GM18526 (cell line): ENCODE measurements around the gene HIVEP3.

ENCODE experiments used
- POLR2A ChIP-seq: IDR thresholded peaks from 3 replicates; pipeline ENCODE4 v1.6.1; 2011; ENCODE audit not compliant: insufficient read length; ENCODE audit errors: extremely low read depth

Gene HIVEP3

GRCh38 chr1:41519667-41520066 lies 399.1 kb downstream of the HIVEP3 start:
- no peak for TF ChIP-seq POLR2A

GRCh38 chr1:41518471-41518870 lies 400.3 kb downstream of the HIVEP3 start:
- no peak for TF ChIP-seq POLR2A

GRCh38 chr1:41517062-41517438 lies 401.7 kb downstream of the HIVEP3 start:
- TF ChIP-seq POLR2A, result no peak

- TF ChIP-seq POLR2A, result no peak
These were observed 402.3 kb downstream of the HIVEP3 start for GRCh38 chr1:41516168-41517061.

- no peak for TF ChIP-seq POLR2A
These were observed 402.9 kb downstream of the HIVEP3 start for GRCh38 chr1:41515778-41516167.

- TF ChIP-seq POLR2A, result no peak
These were observed 403.5 kb downstream of the HIVEP3 start for GRCh38 chr1:41515131-41515678.

- no peak for TF ChIP-seq POLR2A
These were observed 404.3 kb downstream of the HIVEP3 start for GRCh38 chr1:41514381-41514780.

GRCh38 chr1:41513383-41513735 lies 405.4 kb downstream of the HIVEP3 start:
- no peak for TF ChIP-seq POLR2A

GRCh38 chr1:41512701-41513382 lies 405.9 kb downstream of the HIVEP3 start:
- TF ChIP-seq POLR2A, result no peak

- no peak for TF ChIP-seq POLR2A
These were observed 407.5 kb downstream of the HIVEP3 start for GRCh38 chr1:41511239-41511540.

GRCh38 chr1:41510531-41511238 lies 408.0 kb downstream of the HIVEP3 start:
- TF ChIP-seq POLR2A, result no peak

GRCh38 chr1:41509270-41509671 lies 409.5 kb downstream of the HIVEP3 start:
- TF ChIP-seq POLR2A, result no peak

GRCh38 chr1:41508290-41508689 lies 410.4 kb downstream of the HIVEP3 start:
- no peak for TF ChIP-seq POLR2A

GRCh38 chr1:41507836-41508235 lies 410.9 kb downstream of the HIVEP3 start:
- no peak for TF ChIP-seq POLR2A

- TF ChIP-seq POLR2A, result no peak
These were observed 411.5 kb downstream of the HIVEP3 start for GRCh38 chr1:41507110-41507720.
